ENCODE measurements around the gene NDC1.

- TF ChIP-seq, protein P1, sequence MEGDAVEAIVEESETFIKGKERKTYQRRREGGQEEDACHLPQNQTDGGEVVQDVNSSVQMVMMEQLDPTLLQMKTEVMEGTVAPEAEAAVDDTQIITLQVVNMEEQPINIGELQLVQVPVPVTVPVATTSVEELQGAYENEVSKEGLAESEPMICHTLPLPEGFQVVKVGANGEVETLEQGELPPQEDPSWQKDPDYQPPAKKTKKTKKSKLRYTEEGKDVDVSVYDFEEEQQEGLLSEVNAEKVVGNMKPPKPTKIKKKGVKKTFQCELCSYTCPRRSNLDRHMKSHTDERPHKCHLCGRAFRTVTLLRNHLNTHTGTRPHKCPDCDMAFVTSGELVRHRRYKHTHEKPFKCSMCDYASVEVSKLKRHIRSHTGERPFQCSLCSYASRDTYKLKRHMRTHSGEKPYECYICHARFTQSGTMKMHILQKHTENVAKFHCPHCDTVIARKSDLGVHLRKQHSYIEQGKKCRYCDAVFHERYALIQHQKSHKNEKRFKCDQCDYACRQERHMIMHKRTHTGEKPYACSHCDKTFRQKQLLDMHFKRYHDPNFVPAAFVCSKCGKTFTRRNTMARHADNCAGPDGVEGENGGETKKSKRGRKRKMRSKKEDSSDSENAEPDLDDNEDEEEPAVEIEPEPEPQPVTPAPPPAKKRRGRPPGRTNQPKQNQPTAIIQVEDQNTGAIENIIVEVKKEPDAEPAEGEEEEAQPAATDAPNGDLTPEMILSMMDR (conservative IDR thresholded peaks at IDR 0.05 in 1 of 2, IDR thresholded peaks at IDR 0.05 in 1 of 2; ENCODE audit: extremely low read depth in 1 of 2, insufficient read depth in 1 of 2, low read depth in 1 of 2, low read length in 2 of 2): no peak
- no peak for TF ChIP-seq EZH2 (IDR thresholded peaks at IDR 0.05; ENCODE audit: borderline replicate concordance, low read length)
These were observed 39.0 kb downstream of the NDC1 start for GRCh38 chr1:53799141-53799540.

All from mammary epithelial cell (primary cell).